ENCODE data around the gene PCP4.

GRCh38 chr21:39849014-39849655 is 18.1 kb upstream of the PCP4 start:
- TF ChIP-seq CTCF (IDR thresholded peaks at IDR 0.05) = no peak
- TF ChIP-seq REST (IDR thresholded peaks at IDR 0.05; ENCODE audit: insufficient read depth in 1 of 2, low read depth in 2 of 2, low read length in 1 of 2) = no peak
- no peak for TF ChIP-seq SIN3A (IDR thresholded peaks at IDR 0.05; ENCODE audit: borderline replicate concordance, insufficient read depth, low read depth, low read length)
- TF ChIP-seq TCF7L2 (IDR thresholded peaks at IDR 0.05; ENCODE audit: low read depth, low read length) = no peak
- no peak for TF ChIP-seq POLR2AphosphoS5 (IDR thresholded peaks at IDR 0.05; ENCODE audit: low read depth, low read length)
